DMS153 (cell line): ENCODE measurements around the gene GTF2A1.
A peak's percentile ranks its signal among the peaks of the same experiment; 100 is the strongest.
"Not testable (repeated sequence)": the region's sequence is repeated elsewhere in the genome, so short reads cannot be mapped to it uniquely, and the experiment has no call there.

Source experiments
- DNase-seq: peaks from one replicate; lab custom pipeline; 2025; lab: John Stamatoyannopoulos, UW

Gene GTF2A1

GRCh38 chr14:81231540-81231939, 10.8 kb upstream of the GTF2A1 start:
- no peak for DNase-seq

- DNase-seq = no peak
Observed at GRCh38 chr14:81224222-81224621, 3.5 kb upstream of the GTF2A1 start.

DNA sequence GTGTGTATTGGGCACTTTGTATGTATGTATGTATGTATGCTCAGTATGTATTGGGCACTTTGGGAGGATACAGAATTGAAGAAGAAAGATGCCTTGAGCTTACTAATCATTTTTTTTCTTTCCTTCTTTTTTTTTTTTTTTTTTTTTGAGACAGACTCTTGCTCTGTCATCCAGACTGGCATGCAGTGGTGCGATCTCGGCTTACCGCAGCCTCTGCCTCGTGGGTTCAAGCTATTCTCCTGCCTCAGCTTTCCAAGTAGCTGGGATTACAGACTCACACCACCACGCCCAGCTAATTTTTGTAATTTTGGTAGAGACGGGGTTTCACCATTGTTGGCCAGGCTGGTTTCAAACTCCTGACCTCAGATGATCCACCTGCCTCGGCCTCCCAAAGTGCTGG, 3.0 kb upstream of the GTF2A1 start:
- DNase-seq = not testable (repeated sequence)

GRCh38 chr14:81222691-81223090, 1.9 kb upstream of the GTF2A1 start:
- DNase-seq = no peak

DNA sequence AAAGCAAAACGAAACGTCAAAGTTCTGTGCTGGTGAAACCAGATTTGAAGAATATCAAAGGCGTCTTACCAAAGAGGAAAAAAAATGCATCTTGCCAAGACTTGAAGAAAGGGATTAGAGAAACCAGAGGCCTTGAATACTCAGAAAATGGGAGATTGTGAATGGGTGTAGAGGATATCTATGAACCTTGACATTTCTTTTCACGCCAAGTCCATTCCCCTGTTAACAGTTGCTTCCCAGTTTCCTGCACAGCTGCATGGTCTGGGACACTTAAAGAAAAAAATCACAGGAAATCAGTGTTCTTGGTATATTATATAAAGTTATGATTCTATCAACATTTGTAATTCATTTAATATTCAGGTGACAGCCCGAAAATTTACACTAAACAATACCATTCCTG, 1.4 kb upstream of the GTF2A1 start:
- DNase-seq = no peak

GRCh38 chr14:81221579-81222102, 882 bp upstream of the GTF2A1 start:
- DNase-seq = peak; percentile 19

DNA sequence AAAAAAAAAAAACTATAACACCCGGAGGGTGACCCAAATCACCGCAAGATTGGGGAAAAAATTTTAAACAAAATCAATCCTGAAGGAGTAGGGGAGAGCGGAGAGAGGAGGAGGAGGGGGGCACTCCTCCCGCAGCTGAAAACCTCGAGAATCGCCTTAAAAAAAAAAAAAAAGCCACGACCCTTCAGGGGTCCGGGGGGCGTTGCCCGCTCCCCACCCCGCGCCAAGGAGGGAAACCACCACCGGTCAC, 254 bp downstream of the GTF2A1 start:
- DNase-seq = no peak

DNA sequence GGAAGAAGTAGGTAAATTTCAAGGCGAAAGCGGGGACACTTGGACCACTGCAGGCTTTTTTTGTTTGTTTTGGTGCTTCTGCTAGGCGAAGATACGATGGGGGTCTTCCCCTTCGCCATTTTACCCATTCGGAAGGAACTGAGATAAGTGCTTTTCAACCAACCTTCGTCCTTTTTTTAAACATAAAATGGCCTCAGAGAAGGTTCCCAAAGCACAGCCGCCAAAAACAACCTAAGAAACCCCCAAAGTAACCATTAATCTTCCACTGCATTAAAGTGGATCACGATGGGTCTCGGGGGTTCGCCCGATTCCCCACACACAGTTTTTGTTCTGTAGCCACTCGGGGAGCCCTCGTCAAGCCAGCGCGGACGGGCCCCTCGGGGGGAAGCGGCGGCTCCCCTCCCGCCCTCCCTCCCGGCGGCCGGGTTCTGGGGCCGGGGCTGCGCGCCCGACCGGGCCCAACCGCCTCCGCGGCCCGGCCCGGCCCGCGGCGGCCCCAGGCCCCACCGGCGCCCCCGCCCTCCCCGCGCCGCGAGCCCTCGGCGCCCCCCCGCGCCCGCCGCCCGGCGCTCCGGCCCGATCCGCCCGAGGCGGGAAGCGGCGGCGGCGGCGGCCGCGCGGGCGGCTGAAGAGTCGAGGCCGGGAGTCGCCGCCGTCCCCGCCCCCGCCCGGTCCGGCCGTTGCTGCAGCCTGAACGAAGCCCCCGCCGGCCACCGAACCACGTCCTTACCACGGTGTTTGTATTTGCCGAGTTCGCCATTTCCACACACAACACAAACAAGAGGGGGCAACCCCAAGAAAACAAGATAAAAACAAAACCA, 790 bp downstream of the GTF2A1 start:
- peak; percentile 36 for DNase-seq

DNA sequence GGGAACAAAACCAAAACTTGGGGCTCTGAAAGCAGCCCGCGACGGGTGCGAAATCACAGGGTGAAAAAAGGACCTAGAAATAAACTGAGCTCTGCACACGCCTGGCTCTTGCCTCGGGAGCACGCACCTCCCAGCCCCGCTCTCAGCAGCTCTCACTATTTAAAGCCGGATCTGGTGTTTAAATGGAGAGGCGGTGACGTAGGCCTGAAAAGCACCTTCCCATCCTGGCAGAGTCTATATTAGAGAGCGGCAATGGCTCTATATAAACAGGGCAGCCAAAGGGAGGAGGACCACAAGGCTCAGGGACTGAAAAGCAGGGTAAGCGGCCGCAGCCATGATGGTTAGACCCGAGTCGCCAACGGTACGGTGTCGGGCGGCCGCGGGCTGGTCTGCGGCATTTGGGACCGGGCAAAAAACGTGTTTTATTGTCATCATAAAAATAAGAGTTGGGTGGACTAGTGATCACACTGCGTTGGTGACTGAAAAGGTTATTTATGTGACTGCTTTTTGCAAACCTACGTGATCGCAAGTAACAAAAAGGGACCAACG, 1.5 kb downstream of the GTF2A1 start:
- peak; percentile 97 for DNase-seq

DNA sequence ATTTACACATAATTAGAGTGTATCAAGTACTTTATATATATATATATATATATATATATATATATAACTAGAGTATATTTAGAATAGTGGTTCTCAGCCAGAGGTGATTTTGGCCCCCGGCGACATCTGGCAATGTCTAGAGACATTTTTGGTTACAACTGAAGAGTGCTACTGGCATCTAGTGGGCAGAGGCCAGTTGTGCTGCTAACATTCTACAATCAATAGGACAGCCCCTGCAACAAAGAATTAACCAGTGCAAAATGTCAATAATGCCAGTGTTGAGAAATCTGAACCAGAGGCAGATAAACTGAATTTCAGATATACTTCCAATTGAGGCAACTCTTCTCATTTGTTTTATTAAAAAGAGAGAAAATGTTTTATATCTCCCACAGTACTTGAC, 8.9 kb downstream of the GTF2A1 start:
- no peak for DNase-seq

DNA sequence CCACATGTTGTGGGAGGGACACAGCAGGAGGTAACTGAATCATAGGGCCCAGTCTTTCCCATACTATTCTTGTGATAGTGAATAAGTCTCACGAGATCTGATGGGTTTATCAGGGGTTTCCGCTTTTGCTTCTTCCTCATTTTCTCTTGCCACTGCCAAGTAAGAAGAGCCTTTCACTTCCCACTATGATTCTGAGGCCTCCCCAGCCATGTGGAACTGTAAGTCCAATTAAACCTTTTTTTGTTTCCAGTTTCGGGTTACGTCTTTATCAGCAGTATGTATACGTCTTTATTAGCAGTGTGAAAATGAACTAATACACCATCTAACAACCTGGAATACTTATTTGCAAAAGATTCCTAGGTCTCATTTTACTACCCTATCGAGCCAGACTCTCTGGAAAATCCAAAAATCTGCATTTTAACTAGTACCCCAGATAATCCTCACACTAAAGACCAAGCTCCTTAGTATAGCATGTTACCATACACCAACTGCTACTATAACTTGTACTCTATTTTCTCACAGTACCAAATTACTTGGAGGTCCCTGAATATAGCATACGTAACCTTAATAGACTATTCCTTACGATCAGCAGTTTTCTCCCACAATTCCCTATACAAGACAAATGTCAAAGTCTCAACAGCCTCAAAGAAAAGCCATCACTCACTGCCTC, 11.5 kb downstream of the GTF2A1 start:
- DNase-seq = no peak

GRCh38 chr14:81208489-81208888, 12.3 kb downstream of the GTF2A1 start:
- DNase-seq = no peak

- no peak for DNase-seq
Observed at GRCh38 chr14:81206115-81206514, 14.6 kb downstream of the GTF2A1 start.

GRCh38 chr14:81205639-81206038, 15.1 kb downstream of the GTF2A1 start:
- DNase-seq = no peak

DNA sequence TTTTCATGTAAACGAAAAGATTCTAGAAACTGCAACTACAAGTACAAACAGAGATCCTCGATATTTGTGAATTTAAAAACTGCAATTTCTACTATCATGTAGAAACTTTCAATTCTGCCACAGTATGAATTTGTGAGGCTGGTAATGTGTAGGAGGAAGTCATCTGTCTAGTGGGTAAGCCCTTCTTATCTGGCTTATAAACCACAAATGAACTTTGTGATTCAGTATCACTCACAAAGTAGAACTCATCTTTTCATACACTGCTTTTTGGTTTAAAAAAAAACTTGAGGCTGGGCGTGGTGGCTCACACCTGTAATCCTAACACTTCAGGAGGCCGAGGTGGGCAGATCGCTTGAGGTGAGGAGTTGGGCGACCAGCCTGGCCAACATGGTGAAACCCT, 20.7 kb downstream of the GTF2A1 start:
- DNase-seq = no peak

DNA sequence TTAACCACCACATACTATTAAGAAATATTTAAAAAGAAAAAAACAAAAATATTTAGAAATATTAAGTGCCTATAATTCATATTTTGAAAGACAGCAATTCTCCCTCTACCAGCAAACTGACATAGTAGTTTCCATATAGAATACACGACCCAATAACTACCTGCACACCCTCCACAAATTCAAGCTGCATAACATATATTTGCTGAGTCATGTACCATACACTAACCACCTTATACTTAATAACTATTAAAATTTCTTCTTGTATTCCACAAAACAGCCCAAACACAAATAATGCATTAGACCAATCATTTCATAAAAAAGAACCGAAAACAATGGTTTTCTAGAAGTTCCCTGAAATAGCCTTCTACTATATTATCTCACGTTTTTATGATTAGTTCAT, 21.7 kb downstream of the GTF2A1 start:
- no peak for DNase-seq

GRCh38 chr14:81198651-81199050, 22.1 kb downstream of the GTF2A1 start:
- DNase-seq = no peak

- DNase-seq = no peak
Observed at GRCh38 chr14:81193924-81194633, 26.7 kb downstream of the GTF2A1 start.

DNA sequence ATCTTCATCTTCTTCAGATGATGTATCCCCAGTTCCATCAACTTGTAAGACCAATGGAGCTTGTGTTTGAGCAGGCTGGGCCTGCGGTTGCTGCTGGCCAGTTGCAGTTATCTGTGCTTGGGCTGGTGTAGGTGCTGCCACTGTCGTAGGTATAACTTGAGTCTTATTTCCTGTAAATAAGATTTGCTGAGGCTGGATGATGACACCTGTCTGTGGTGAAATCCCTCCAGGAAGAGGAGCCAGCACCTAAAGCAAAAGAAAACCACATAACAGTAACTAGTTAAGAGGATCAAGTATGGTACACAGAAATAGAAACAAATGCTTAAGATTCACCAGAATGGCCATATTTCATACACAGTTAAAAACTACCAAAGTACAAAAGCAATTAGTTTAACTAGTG, 28.2 kb downstream of the GTF2A1 start:
- no peak for DNase-seq

GRCh38 chr14:81187832-81188522, 32.8 kb downstream of the GTF2A1 start:
- no peak for DNase-seq

DNA sequence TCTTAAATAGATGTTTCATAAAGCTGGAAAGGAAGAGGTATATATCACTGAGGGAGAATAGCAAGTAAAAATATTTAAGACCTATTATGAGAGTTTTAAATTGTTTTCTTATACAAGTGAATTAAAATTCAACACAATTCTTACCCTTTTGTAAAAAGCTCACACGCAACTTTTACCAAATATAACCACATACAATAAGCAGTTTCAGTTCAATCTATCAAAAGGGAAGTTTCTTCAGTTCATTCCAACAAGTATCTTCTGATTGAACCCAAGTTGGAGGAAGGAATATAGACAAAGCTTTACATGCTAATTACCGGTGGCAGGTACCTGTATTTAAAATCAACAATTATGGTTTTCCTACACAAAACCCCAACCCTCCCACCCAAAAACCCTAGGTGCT, 41.1 kb downstream of the GTF2A1 start:
- DNase-seq = no peak

- DNase-seq = no peak
Observed at GRCh38 chr14:81178063-81178462, 42.7 kb downstream of the GTF2A1 start.
